ENCODE measurements around the gene EZH1. TPM values are rescaled to one million over a fixed set of nuclear protein-coding genes. Genes with fewer than 3 reads are reported as not detected.

EZH1 gene
- polyA plus RNA-seq, 1 donor from 2014 or later = 52.5 TPM

DNA sequence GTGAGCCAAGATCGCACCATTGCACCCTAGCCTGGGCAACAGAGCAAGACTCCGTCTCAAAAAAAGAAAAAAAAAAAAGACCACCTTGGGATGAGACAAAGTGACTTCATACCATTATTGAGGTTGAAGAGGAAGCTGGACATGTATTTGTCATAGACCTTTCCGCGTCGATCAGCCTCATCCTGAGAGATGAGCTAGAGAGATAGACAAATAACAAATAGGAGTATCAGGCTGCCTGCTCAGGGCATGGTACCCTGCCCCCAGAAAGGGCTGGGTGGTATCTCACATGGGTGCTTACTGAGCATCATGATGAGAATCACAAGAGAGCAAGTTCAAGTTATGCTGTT is 40.4 kb downstream of the EZH1 start:
- H3K4me2 ChIP-seq (ENCODE audit: low read length) = no peak overlapping the region
- H3K4me3 ChIP-seq (ENCODE audit: low read length) = no peak overlapping the region
- H3F3A ChIP-seq (ENCODE audit: insufficient read depth, low read length, poor library complexity, severe bottlenecking) = no peaks in the 10 kb centered on the region
- H3K79me2 ChIP-seq (replicated peaks; ENCODE audit: insufficient read depth, low read length) = no peaks in the 10 kb centered on the region
- no peak overlapping the region for H3K9ac ChIP-seq (ENCODE audit: low read length)
- TF ChIP-seq SMC3 (conservative IDR thresholded peaks at IDR 0.05; ENCODE audit: poor library complexity) (no peak), RAD21 (conservative IDR thresholded peaks at IDR 0.05) (no peak)
- H3K27me3 ChIP-seq (ENCODE audit: insufficient read depth, low read depth, low read length) = no peaks in the 10 kb centered on the region
- H3K36me3 ChIP-seq (ENCODE audit: insufficient read depth, low read length) = peaks cover 5% of the 10 kb centered on the region
- no peaks in the 10 kb centered on the region for H3K9me3 ChIP-seq (ENCODE audit: low read length)
- no peak overlapping the region for H2AFZ ChIP-seq (ENCODE audit: low read depth, low read length)
- H4K20me1 ChIP-seq (ENCODE audit: insufficient read depth) = no peaks in the 10 kb centered on the region
- no peaks in the 10 kb centered on the region for H3K9me2 ChIP-seq (ENCODE audit: insufficient read depth, low read length)
- H3K27ac ChIP-seq (ENCODE audit: low read length) = no peak overlapping the region

- Histone ChIP-seq H3K27ac (ENCODE audit: low read length) (no peak overlapping the region), H3K4me2 (ENCODE audit: low read length) (no peak overlapping the region), H3K4me3 (ENCODE audit: low read length) (no peak overlapping the region), H2AFZ (ENCODE audit: low read depth, low read length) (no peak overlapping the region), H4K20me1 (ENCODE audit: insufficient read depth) (no peaks in the 10 kb centered on the region), H3K79me2 (replicated peaks; ENCODE audit: insufficient read depth, low read length) (no peaks in the 10 kb centered on the region), H3K9me2 (ENCODE audit: insufficient read depth, low read length) (no peaks in the 10 kb centered on the region), H3K27me3 (ENCODE audit: insufficient read depth, low read depth, low read length) (no peaks in the 10 kb centered on the region), H3K9ac (ENCODE audit: low read length) (no peak overlapping the region), H3K9me3 (ENCODE audit: low read length) (no peaks in the 10 kb centered on the region), H3K36me3 (ENCODE audit: insufficient read depth, low read length) (peaks cover 5% of the 10 kb centered on the region), H3F3A (ENCODE audit: insufficient read depth, low read length, poor library complexity, severe bottlenecking) (no peaks in the 10 kb centered on the region)
- TF ChIP-seq POLR2AphosphoS5 (IDR thresholded peaks at IDR 0.05) = no peak
- TF ChIP-seq EP300 (conservative IDR thresholded peaks at IDR 0.05; ENCODE audit: poor library complexity, severe bottlenecking) = no peak
- TF ChIP-seq CTCF (IDR thresholded peaks at IDR 0.05; ENCODE audit: poor library complexity, severe bottlenecking) = no peak
- TF ChIP-seq EZH2 (IDR thresholded peaks at IDR 0.05; ENCODE audit: borderline replicate concordance, insufficient read depth, low read length, poor library complexity, severe bottlenecking) = no peak
- no peak for TF ChIP-seq MXI1 (conservative IDR thresholded peaks at IDR 0.05; ENCODE audit: poor library complexity, severe bottlenecking)
- no peak for TF ChIP-seq SMC3 (conservative IDR thresholded peaks at IDR 0.05; ENCODE audit: poor library complexity)
- TF ChIP-seq TAF1 (IDR thresholded peaks at IDR 0.05; ENCODE audit: low read depth) = no peak
- TF ChIP-seq RAD21 (conservative IDR thresholded peaks at IDR 0.05) = no peak
- TF ChIP-seq, protein P1, sequence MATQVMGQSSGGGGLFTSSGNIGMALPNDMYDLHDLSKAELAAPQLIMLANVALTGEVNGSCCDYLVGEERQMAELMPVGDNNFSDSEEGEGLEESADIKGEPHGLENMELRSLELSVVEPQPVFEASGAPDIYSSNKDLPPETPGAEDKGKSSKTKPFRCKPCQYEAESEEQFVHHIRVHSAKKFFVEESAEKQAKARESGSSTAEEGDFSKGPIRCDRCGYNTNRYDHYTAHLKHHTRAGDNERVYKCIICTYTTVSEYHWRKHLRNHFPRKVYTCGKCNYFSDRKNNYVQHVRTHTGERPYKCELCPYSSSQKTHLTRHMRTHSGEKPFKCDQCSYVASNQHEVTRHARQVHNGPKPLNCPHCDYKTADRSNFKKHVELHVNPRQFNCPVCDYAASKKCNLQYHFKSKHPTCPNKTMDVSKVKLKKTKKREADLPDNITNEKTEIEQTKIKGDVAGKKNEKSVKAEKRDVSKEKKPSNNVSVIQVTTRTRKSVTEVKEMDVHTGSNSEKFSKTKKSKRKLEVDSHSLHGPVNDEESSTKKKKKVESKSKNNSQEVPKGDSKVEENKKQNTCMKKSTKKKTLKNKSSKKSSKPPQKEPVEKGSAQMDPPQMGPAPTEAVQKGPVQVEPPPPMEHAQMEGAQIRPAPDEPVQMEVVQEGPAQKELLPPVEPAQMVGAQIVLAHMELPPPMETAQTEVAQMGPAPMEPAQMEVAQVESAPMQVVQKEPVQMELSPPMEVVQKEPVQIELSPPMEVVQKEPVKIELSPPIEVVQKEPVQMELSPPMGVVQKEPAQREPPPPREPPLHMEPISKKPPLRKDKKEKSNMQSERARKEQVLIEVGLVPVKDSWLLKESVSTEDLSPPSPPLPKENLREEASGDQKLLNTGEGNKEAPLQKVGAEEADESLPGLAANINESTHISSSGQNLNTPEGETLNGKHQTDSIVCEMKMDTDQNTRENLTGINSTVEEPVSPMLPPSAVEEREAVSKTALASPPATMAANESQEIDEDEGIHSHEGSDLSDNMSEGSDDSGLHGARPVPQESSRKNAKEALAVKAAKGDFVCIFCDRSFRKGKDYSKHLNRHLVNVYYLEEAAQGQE (IDR thresholded peaks at IDR 0.05; ENCODE audit: borderline replicate concordance) = no peak
Measured at GRCh38 chr17:42702446-42702845, 42.4 kb downstream of the EZH1 start.
